ENCODE data around the gene CENPE.
"Not testable (repeated sequence)": the region's sequence is repeated elsewhere in the genome, so short reads cannot be mapped to it uniquely, and the experiment has no call there.

The CENPE gene

GRCh38 chr4:103169750-103170149 lies 28.4 kb downstream of the CENPE start:
- not testable (repeated sequence) for H3K4me3 ChIP-seq (ENCODE audit: low read depth in 1 of 2, low read length in 2 of 2); H3K27ac ChIP-seq (ENCODE audit: low read depth, low read length); H3K27me3 ChIP-seq (ENCODE audit: control insufficient read depth in 1 of 2, insufficient read depth in 2 of 2, low read length in 2 of 2); H3K4me1 ChIP-seq (ENCODE audit: insufficient read depth, low read length); H3K36me3 ChIP-seq (ENCODE audit: insufficient read depth, low read length); H3K9me3 ChIP-seq (ENCODE audit: low read length); H3K9ac ChIP-seq (ENCODE audit: low read length)

DNA sequence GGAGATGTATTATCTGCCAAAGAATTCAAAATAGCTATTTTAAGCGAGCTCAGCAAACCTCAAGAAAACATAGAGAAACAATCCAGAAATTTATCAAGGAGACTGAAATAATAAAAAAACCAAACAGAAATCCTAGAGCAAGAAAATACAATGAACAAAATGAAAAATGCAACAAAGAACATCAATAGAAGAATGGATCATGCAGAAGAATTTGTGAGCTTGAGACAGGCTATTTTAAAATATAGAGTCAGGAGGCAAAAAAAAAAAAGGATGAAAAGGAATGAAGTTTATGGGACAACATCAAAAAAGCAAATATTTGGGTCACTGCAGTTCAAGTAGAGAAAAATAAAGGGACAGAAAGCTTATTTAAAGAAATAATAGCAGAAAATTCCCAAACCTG lies 29.1 kb downstream of the CENPE start:
- H3K27me3 ChIP-seq (ENCODE audit: control insufficient read depth in 1 of 2, insufficient read depth in 2 of 2, low read length in 2 of 2): no peaks in the 10 kb centered on the region
- H3K27ac ChIP-seq (ENCODE audit: low read depth, low read length): no peak overlapping the region

GRCh38 chr4:103162176-103162575 lies 36.0 kb downstream of the CENPE start:
- Histone ChIP-seq H3K9ac (ENCODE audit: low read length) (no peak overlapping the region), H3K27me3 (ENCODE audit: control insufficient read depth in 1 of 2, insufficient read depth in 2 of 2, low read length in 2 of 2) (no peaks in the 10 kb centered on the region), H3K4me3 (ENCODE audit: low read depth in 1 of 2, low read length in 2 of 2) (no peak overlapping the region), H3K4me1 (ENCODE audit: insufficient read depth, low read length) (no peaks in the 10 kb centered on the region), H3K36me3 (ENCODE audit: insufficient read depth, low read length) (no peaks in the 10 kb centered on the region), H3K27ac (ENCODE audit: low read depth, low read length) (no peak overlapping the region), H3K9me3 (ENCODE audit: low read length) (no peaks in the 10 kb centered on the region)

More for the DNA sequence above, 29.1 kb downstream of the CENPE start:
- H3K9me3 ChIP-seq (ENCODE audit: low read length): no peaks in the 10 kb centered on the region
- H3K4me3 ChIP-seq (ENCODE audit: low read depth in 1 of 2, low read length in 2 of 2): no peak overlapping the region
- peaks cover 4% of the 10 kb centered on the region for H3K36me3 ChIP-seq (ENCODE audit: insufficient read depth, low read length)
- no peak overlapping the region for H3K9ac ChIP-seq (ENCODE audit: low read length)
- H3K4me1 ChIP-seq (ENCODE audit: insufficient read depth, low read length): no peaks in the 10 kb centered on the region

DNA sequence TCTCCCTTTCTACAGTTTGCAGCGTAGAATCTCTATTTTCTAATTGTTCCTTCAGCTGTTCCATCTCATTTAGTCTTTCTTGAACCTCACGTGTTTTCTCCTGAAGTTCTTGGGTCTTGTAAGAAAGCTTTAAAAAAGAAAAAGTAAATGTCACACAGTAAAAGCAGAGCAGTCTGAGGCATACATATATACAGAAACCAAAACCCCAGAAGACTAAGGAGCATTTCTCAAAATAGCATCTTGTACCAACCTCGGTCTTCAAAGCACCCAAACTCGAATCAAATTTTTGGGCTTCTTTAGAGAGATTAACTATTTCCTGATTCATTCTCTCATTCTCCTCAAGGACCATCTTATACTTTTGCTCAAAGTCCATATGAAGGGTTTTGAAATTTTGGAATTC lies 39.4 kb downstream of the CENPE start:
- Histone ChIP-seq H3K4me1 (ENCODE audit: insufficient read depth, low read length) (no peaks in the 10 kb centered on the region), H3K4me3 (ENCODE audit: low read depth in 1 of 2, low read length in 2 of 2) (no peak overlapping the region), H3K9ac (ENCODE audit: low read length) (no peak overlapping the region), H3K27me3 (ENCODE audit: control insufficient read depth in 1 of 2, insufficient read depth in 2 of 2, low read length in 2 of 2) (no peaks in the 10 kb centered on the region), H3K27ac (ENCODE audit: low read depth, low read length) (no peak overlapping the region), H3K36me3 (ENCODE audit: insufficient read depth, low read length) (no peaks in the 10 kb centered on the region), H3K9me3 (ENCODE audit: low read length) (no peaks in the 10 kb centered on the region)

DNA sequence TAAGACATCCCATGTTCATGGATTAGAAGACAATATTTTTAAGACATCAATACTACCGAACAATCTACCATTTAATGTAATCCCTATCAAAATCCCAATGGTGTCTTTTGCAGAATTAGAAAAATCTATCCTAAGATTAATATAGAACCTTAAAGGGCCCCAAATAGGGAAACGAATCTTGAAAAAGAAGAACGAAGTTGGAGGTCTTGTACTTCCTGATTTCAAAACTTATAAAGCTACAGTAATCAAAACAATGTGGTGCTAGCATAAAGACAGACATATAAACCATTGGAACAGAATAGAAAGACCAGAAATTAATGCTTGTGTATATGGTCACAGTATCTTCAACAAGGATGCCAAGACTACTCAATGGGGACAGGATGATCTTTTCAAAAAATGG lies 42.0 kb downstream of the CENPE start:
- no peak overlapping the region for H3K27ac ChIP-seq (ENCODE audit: low read depth, low read length)
- H3K36me3 ChIP-seq (ENCODE audit: insufficient read depth, low read length): no peaks in the 10 kb centered on the region
- H3K27me3 ChIP-seq (ENCODE audit: control insufficient read depth in 1 of 2, insufficient read depth in 2 of 2, low read length in 2 of 2): no peaks in the 10 kb centered on the region
- no peak overlapping the region for H3K4me3 ChIP-seq (ENCODE audit: low read depth in 1 of 2, low read length in 2 of 2)
- no peaks in the 10 kb centered on the region for H3K4me1 ChIP-seq (ENCODE audit: insufficient read depth, low read length)
- H3K9ac ChIP-seq (ENCODE audit: low read length): no peak overlapping the region
- H3K9me3 ChIP-seq (ENCODE audit: low read length): no peaks in the 10 kb centered on the region

GRCh38 chr4:103152381-103152780 lies 45.8 kb downstream of the CENPE start:
- H3K9me3 ChIP-seq (ENCODE audit: low read length): no peaks in the 10 kb centered on the region
- H3K27me3 ChIP-seq (ENCODE audit: control insufficient read depth in 1 of 2, insufficient read depth in 2 of 2, low read length in 2 of 2): no peaks in the 10 kb centered on the region
- H3K4me1 ChIP-seq (ENCODE audit: insufficient read depth, low read length): no peaks in the 10 kb centered on the region
- H3K9ac ChIP-seq (ENCODE audit: low read length): no peak overlapping the region
- no peak overlapping the region for H3K4me3 ChIP-seq (ENCODE audit: low read depth in 1 of 2, low read length in 2 of 2)
- H3K36me3 ChIP-seq (ENCODE audit: insufficient read depth, low read length): no peaks in the 10 kb centered on the region
- H3K27ac ChIP-seq (ENCODE audit: low read depth, low read length): no peak overlapping the region

DNA sequence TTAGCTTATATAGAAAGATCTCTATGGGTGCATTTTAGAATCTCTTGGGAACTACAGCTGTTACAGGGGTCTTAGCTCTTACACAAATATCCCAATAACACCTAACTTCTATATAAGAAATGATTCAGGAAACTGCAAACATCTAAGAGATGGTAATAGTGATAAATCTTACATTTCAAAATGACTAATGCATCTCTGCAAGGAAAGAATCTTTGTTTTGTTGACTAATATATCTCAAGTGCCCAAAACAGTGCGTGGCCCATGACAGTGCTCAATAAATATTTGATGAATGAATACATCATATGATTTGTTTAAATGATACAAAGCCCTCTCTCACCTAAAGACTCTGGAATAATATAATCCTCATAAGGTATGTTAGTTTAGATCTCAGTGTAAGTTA lies 47.5 kb downstream of the CENPE start:
- H3K4me3 ChIP-seq (ENCODE audit: low read depth in 1 of 2, low read length in 2 of 2): no peak overlapping the region
- no peaks in the 10 kb centered on the region for H3K4me1 ChIP-seq (ENCODE audit: insufficient read depth, low read length)
- no peak overlapping the region for H3K27ac ChIP-seq (ENCODE audit: low read depth, low read length)
- H3K9me3 ChIP-seq (ENCODE audit: low read length): no peaks in the 10 kb centered on the region
- no peaks in the 10 kb centered on the region for H3K36me3 ChIP-seq (ENCODE audit: insufficient read depth, low read length)
- H3K9ac ChIP-seq (ENCODE audit: low read length): no peak overlapping the region
- H3K27me3 ChIP-seq (ENCODE audit: control insufficient read depth in 1 of 2, insufficient read depth in 2 of 2, low read length in 2 of 2): no peaks in the 10 kb centered on the region

DNA sequence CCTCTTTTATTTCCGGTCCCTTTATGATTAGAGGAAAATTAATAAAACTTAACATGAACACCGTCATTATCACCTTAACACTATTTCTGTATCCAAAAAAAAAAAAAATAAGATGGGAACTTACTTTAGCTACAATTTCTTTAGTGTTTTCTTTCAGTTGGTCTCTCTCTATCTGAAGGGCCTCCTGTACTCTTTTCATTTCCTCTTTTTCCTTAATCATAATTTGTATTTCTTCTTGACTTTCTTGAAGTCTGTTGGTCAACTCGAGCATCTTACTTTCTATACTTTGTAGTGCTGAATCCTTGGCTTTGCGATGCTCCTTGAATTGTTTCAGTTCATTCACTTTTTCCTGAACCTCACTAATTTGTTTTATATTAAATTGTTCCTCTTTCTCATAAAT lies 53.2 kb downstream of the CENPE start:
- no peak overlapping the region for H3K27ac ChIP-seq (ENCODE audit: low read depth, low read length)
- no peak overlapping the region for H3K4me3 ChIP-seq (ENCODE audit: low read depth in 1 of 2, low read length in 2 of 2)
- no peaks in the 10 kb centered on the region for H3K4me1 ChIP-seq (ENCODE audit: insufficient read depth, low read length)
- no peaks in the 10 kb centered on the region for H3K27me3 ChIP-seq (ENCODE audit: control insufficient read depth in 1 of 2, insufficient read depth in 2 of 2, low read length in 2 of 2)
- H3K9ac ChIP-seq (ENCODE audit: low read length): no peak overlapping the region
- H3K9me3 ChIP-seq (ENCODE audit: low read length): no peaks in the 10 kb centered on the region
- H3K36me3 ChIP-seq (ENCODE audit: insufficient read depth, low read length): no peaks in the 10 kb centered on the region

GRCh38 chr4:103137446-103137827 lies 60.7 kb downstream of the CENPE start:
- H3K9ac ChIP-seq (ENCODE audit: low read length): no peak overlapping the region
- no peaks in the 10 kb centered on the region for H3K27me3 ChIP-seq (ENCODE audit: control insufficient read depth in 1 of 2, insufficient read depth in 2 of 2, low read length in 2 of 2)
- H3K9me3 ChIP-seq (ENCODE audit: low read length): no peaks in the 10 kb centered on the region
- H3K36me3 ChIP-seq (ENCODE audit: insufficient read depth, low read length): no peaks in the 10 kb centered on the region
- no peak overlapping the region for H3K4me3 ChIP-seq (ENCODE audit: low read depth in 1 of 2, low read length in 2 of 2)
- H3K27ac ChIP-seq (ENCODE audit: low read depth, low read length): no peak overlapping the region
- H3K4me1 ChIP-seq (ENCODE audit: insufficient read depth, low read length): no peaks in the 10 kb centered on the region

- Histone ChIP-seq H3K4me3 (ENCODE audit: low read depth in 1 of 2, low read length in 2 of 2) (no peak overlapping the region), H3K9me3 (ENCODE audit: low read length) (no peaks in the 10 kb centered on the region), H3K36me3 (ENCODE audit: insufficient read depth, low read length) (no peaks in the 10 kb centered on the region), H3K27me3 (ENCODE audit: control insufficient read depth in 1 of 2, insufficient read depth in 2 of 2, low read length in 2 of 2) (no peaks in the 10 kb centered on the region), H3K4me1 (ENCODE audit: insufficient read depth, low read length) (no peaks in the 10 kb centered on the region), H3K9ac (ENCODE audit: low read length) (no peak overlapping the region), H3K27ac (ENCODE audit: low read depth, low read length) (no peak overlapping the region)
Measured at GRCh38 chr4:103136671-103137445, 61.3 kb downstream of the CENPE start.

- Histone ChIP-seq H3K36me3 (ENCODE audit: insufficient read depth, low read length) (no peaks in the 10 kb centered on the region), H3K9ac (ENCODE audit: low read length) (no peak overlapping the region), H3K27me3 (ENCODE audit: control insufficient read depth in 1 of 2, insufficient read depth in 2 of 2, low read length in 2 of 2) (no peaks in the 10 kb centered on the region), H3K9me3 (ENCODE audit: low read length) (no peaks in the 10 kb centered on the region), H3K4me1 (ENCODE audit: insufficient read depth, low read length) (no peaks in the 10 kb centered on the region), H3K4me3 (ENCODE audit: low read depth in 1 of 2, low read length in 2 of 2) (no peak overlapping the region), H3K27ac (ENCODE audit: low read depth, low read length) (no peak overlapping the region)
Measured at GRCh38 chr4:103129174-103129573, 69.0 kb downstream of the CENPE start.

DNA sequence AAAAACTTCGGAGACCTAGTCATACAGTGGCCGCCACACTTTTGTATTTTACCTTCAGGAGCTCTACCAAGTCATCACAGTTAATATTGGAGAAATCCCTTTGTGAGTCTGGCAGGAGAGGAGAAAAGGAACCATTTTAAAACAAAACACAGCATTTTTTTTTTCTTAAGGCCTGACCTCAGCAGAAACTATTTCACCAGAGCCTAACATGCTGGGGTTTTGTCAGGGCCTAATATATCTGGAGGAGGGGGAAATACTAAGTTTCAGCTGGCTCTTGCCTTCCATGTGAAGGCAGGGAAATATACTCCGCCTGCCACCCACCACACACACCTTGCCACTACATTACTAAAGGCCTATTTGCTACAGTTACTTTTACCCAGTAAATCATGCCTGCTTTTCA lies 72.0 kb downstream of the CENPE start:
- no peaks in the 10 kb centered on the region for H3K9me3 ChIP-seq (ENCODE audit: low read length)

More for the DNA sequence above, 72.0 kb downstream of the CENPE start:
- H3K36me3 ChIP-seq (ENCODE audit: insufficient read depth, low read length): no peaks in the 10 kb centered on the region
- no peaks in the 10 kb centered on the region for H3K27me3 ChIP-seq (ENCODE audit: control insufficient read depth in 1 of 2, insufficient read depth in 2 of 2, low read length in 2 of 2)
- H3K4me1 ChIP-seq (ENCODE audit: insufficient read depth, low read length): no peaks in the 10 kb centered on the region
- no peak overlapping the region for H3K4me3 ChIP-seq (ENCODE audit: low read depth in 1 of 2, low read length in 2 of 2)
- no peak overlapping the region for H3K27ac ChIP-seq (ENCODE audit: low read depth, low read length)
- H3K9ac ChIP-seq (ENCODE audit: low read length): no peak overlapping the region

Measured in muscle layer of colon (tissue), 2 donors.